ENCODE measurements around the gene CCNY.

- no peak for TF ChIP-seq ZNF274 (IDR thresholded peaks at IDR 0.05; ENCODE audit: low read depth, low read length)
- no peak for TF ChIP-seq YY1 (IDR thresholded peaks at IDR 0.05; ENCODE audit: insufficient read depth, insufficient read length)
Measured at GRCh38 chr10:35336084-35336831, at the start of gene CCNY.
